Activated naive CD8-positive, alpha-beta T cell treated with anti-CD3 and anti-CD28 coated beads, Interleukin-2, amount 50 U/mL, for 24 hours (primary cell): ENCODE results near the gene CPA1.

ENCODE experiments used
- ATAC-seq: fragments of 150-1000 bp; cut with Tn5 transposase; one replicate; pipeline ENCODE4 v1.10.0; 2021
- DNase-seq: peaks from one replicate; pipeline ENCODE4 v3.0.0; 2021
- H3K27ac Mint-ChIP-seq: one replicate; pipeline ENCODE4 v1.8.0; 2021; ENCODE audit warnings: mild to moderate bottlenecking, mixed read lengths
- H3K27me3 Mint-ChIP-seq: one replicate; pipeline ENCODE4 v1.8.0; 2021; ENCODE audit warnings: mixed read lengths
- H3K36me3 Mint-ChIP-seq: one replicate; pipeline ENCODE4 v1.8.0; 2021; ENCODE audit warnings: low read depth, mixed read lengths
- H3K4me1 Mint-ChIP-seq: one replicate; pipeline ENCODE4 v1.8.0; 2021; ENCODE audit warnings: mixed read lengths
- H3K4me3 Mint-ChIP-seq: one replicate; pipeline ENCODE4 v1.8.0; 2021; ENCODE audit warnings: mild to moderate bottlenecking, moderate library complexity, mixed read lengths
- H3K9me3 Mint-ChIP-seq: one replicate; pipeline ENCODE4 v1.8.0; 2021; ENCODE audit warnings: mixed read lengths

Gene CPA1

DNA sequence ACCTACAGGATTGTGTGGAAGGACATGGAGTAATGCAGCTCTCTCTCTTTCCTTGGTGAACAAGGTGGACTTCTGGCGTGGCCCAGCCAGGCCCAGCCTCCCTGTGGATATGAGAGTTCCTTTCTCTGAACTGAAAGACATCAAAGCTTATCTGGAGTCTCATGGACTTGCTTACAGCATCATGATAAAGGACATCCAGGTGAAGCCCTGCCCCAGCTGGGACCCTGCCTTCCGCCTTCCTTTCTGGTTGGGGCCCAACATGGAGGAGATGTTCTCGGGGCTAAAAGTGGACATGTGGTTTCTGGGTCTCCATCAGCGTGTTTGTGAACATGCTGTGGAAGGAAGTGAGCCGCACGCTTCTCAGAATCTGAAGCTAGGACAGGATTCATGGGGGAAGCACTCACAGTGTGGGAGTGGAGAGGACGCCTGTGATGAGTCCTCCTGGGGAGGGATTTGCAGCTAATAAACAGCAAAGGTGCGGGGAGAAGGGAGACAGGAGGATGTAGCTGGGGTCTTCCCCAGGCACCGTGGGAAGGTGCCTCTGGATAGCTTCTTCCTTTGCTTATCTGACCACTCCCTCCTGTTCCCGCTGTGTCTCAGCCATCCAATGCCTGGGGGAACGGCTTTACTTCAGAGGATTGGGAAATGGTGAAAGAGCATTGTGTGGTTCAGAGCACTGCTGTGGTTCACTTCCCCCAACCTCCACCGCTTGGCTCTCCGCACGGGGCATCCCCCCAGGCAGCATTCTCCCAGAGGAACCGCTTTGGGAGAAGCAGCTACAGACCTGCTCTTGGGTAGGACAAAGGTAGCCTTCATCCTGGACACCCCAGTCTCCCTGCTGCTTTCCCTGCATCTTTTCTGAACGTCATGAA, 30.1 kb upstream of the CPA1 start:
- ATAC-seq = no peak

DNA sequence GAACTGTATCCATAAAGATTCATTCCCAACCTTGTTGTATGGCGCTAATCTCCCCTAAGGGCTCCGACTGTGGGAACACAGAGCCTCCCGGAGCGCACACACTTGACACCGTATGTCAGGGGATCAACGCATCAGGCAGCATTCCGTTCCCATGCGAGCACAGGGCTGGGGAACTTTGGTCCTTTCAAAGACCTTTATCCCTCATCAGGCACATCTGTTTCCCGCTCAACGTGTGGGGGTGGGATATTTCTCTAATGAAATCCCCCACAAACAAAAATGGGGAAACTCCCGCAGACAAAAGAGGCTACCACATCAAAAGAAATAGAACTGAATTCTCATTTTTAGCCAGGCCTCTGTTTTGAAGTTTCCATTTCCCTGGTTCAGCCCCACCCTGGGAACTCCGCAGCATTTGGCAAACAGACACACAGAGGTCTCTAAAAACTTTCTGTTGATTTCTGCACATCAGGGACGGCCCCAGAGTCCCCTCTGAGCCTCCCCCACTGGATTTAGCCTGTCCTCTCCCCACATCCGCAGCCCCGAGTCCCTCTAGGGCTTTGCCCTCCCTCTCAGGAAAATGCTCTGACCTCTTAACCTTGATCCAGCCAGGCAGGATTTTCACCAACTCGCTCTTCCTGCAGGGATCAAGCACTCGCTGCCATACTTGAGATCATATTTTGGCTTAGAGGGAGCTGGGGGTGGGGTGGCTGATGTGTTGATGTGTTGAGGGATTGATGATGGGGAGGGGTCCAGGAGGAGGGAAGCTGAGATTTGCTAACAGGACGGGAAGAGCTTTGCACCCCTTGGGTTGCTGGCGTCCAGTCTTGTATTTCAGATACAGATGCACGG, 29.1 kb upstream of the CPA1 start:
- Mint-ChIP-seq H3K27ac (no peak overlapping the region), H3K4me3 (no peak overlapping the region), H3K9me3 (no peaks in the 10 kb centered on the region), H3K4me1 (peaks cover 24% of the 10 kb centered on the region), H3K36me3 (no peaks in the 10 kb centered on the region), H3K27me3 (peaks cover 2% of the 10 kb centered on the region)
- DNase-seq = peak; percentile 16
- ATAC-seq = peak; percentile 44

More for the DNA sequence above, 30.1 kb upstream of the CPA1 start:
- Mint-ChIP-seq H3K4me3 (no peak overlapping the region), H3K4me1 (peaks cover 24% of the 10 kb centered on the region), H3K36me3 (no peaks in the 10 kb centered on the region), H3K9me3 (no peaks in the 10 kb centered on the region), H3K27me3 (peaks cover 2% of the 10 kb centered on the region), H3K27ac (peak overlapping the region; percentile 67)
- no peak for DNase-seq

DNA sequence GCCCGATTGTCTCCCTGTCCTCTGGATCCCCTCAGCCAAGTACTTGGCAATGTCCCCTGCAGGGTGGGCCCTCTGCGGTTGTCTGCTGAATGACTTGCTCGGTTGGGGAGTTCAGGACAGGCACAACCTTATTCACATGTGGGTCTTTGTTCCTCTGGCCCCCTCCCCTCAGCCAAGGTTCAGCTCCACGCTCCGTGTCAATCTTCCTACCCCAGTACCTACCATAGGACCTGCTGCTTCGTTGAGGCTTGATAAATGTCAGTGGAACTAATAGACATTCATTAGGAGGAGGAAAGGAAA, 28.6 kb upstream of the CPA1 start:
- Mint-ChIP-seq H3K27ac (no peak overlapping the region), H3K36me3 (no peaks in the 10 kb centered on the region), H3K9me3 (no peaks in the 10 kb centered on the region), H3K4me3 (no peak overlapping the region), H3K4me1 (peaks cover 24% of the 10 kb centered on the region), H3K27me3 (peaks cover 2% of the 10 kb centered on the region)
- ATAC-seq = no peak
- DNase-seq = no peak

DNA sequence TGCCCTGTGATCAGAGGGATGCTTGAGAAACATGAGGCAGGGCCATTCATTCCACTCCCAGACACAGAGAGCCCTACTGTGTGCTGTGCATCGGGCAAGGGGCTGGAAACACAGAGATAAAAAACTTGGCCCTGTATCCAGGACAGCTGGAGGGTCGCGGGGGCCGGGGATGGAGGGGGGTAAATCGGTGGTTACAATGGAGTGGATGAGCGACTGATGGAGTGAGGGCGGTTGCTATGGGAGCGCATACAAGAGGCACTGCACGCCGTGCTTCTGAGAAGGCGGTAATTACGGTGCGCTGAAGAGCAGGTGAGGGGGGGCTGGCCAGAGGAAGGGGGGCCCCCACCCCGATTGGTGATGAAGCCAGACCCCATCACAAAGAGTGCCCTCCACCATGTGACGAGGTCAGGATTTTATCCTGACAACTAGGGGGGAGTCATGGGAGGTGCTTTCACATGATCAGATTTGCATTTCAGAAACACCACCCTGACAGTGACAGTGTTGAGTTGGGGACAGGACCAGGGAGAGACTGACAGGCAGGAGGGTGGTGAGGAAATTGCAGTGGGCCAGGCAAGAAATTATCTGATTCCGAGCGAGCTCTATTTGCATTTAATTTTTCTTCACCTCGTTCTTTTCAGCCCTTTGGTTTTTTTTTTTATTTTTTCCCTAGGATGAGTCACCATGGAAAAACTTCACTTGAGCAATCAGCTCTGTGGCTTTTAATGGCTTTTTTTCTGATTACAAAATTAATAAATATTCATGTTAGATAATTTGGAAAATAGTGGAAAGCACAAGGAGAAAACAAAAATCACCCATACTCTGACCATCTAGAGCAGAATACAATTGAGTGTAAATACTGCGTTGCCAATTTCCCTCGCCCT, 27.9 kb upstream of the CPA1 start:
- ATAC-seq (no peak), DNase-seq (no peak)
- Mint-ChIP-seq H3K36me3 (no peaks in the 10 kb centered on the region), H3K27me3 (peaks cover 2% of the 10 kb centered on the region), H3K27ac (no peak overlapping the region), H3K9me3 (no peaks in the 10 kb centered on the region), H3K4me3 (no peak overlapping the region), H3K4me1 (peaks cover 24% of the 10 kb centered on the region)

DNA sequence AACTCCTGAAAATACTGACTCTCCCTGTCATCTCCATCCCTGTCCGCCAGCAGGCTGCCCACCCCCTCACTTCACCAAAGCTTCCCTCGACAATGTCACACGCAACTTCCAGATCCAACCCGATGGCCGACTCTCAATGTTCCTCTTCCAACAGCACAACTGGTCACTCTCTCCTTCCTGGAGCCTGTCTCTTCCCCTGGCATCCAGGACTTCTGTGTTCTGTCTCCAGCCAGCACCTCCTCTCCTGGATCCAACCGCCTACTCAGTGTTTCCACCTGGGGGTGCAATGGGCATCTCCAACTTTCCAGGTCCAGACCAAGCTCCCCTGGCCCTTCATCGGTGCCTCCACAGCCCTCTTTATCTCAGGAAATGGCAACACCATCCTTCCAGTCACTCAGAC, 27.1 kb upstream of the CPA1 start:
- H3K36me3 Mint-ChIP-seq = no peaks in the 10 kb centered on the region
- H3K27me3 Mint-ChIP-seq = peaks cover 2% of the 10 kb centered on the region
- ATAC-seq = no peak
- no peak overlapping the region for H3K4me3 Mint-ChIP-seq
- DNase-seq = no peak
- H3K27ac Mint-ChIP-seq = no peak overlapping the region
- H3K9me3 Mint-ChIP-seq = no peaks in the 10 kb centered on the region
- peaks cover 24% of the 10 kb centered on the region for H3K4me1 Mint-ChIP-seq

DNA sequence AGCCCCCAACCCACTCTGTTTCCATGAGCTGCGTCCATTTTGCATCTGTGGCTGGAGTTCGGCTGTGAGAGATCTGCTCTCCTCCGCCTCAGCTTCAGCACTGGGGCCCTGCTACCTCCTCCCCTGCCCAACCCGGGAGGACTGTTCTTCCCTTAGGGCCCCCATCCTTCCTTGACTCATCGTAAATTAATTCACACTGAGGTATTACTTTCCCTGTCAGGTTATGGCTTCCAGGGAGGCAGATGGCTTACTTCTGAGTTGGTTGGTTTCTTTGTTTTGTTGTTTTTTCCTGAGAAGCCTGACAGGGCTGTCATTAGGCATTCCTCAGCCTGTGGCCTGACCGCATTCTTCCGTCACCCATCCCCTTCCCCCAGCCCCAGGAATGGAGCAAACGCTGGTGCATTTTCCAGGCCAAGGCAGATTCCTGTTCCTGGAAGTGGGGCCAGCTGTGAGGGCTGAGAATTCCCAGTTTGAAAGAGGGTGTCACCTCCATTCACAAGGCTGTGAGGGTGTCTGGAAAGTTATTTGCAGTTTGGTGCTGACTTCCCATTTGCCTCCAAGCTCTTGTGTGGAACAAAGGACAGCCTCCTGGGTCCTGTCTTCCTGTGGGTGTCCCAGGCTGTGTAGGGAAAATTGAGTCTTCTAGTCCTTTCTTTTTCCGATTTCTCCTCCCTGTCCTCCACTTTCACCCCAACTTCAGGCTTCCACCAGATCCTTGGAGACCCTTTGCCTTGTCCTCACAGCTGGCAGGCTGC, 24.0 kb upstream of the CPA1 start:
- peaks cover 13% of the 10 kb centered on the region for H3K4me1 Mint-ChIP-seq
- ATAC-seq (no peak), DNase-seq (no peak)
- H3K27ac Mint-ChIP-seq = no peak overlapping the region
- H3K4me3 Mint-ChIP-seq = no peak overlapping the region
- H3K9me3 Mint-ChIP-seq = peaks cover 19% of the 10 kb centered on the region
- H3K27me3 Mint-ChIP-seq = peaks cover 2% of the 10 kb centered on the region
- H3K36me3 Mint-ChIP-seq = no peaks in the 10 kb centered on the region

DNA sequence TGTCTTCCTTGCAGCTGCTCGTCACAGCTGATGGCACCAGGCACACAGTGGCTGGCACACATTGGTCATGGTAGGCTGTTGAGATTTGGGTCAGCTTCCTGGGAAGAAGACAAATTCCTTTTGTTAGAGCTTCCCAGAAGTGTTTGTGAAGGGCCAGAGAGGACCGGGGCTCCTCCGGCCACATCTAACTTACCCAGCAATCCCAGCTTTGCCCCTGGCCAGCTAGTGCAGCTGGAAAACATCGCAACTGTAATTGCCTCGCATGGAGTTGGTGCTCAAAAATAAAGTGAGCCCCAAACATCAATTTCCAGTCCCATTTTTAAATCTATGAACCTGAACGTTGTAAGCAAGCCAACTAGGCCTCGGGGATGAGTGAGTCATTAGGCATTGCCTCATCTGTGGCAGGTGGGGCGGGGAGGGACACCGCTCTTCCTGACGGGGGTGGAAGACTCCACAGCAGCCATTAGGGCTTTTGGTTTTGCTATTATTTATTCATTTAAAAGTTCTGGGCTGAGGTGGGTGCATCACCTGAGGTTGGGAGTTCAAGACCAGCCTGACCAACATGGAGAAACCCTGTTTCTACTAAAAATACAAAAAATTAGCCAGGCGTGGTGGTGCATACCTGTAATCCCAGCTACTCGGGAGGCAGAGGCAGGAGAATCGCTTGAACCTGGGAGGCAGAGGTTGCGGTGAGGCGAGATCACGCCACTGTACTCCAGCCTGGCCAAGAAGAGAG, 23.2 kb upstream of the CPA1 start:
- ATAC-seq (no peak), DNase-seq (no peak)
- no peaks in the 10 kb centered on the region for H3K36me3 Mint-ChIP-seq
- H3K27me3 Mint-ChIP-seq = peaks cover 2% of the 10 kb centered on the region
- peaks cover 19% of the 10 kb centered on the region for H3K9me3 Mint-ChIP-seq
- H3K4me1 Mint-ChIP-seq = peaks cover 5% of the 10 kb centered on the region
- H3K4me3 Mint-ChIP-seq = no peak overlapping the region
- no peak overlapping the region for H3K27ac Mint-ChIP-seq

DNA sequence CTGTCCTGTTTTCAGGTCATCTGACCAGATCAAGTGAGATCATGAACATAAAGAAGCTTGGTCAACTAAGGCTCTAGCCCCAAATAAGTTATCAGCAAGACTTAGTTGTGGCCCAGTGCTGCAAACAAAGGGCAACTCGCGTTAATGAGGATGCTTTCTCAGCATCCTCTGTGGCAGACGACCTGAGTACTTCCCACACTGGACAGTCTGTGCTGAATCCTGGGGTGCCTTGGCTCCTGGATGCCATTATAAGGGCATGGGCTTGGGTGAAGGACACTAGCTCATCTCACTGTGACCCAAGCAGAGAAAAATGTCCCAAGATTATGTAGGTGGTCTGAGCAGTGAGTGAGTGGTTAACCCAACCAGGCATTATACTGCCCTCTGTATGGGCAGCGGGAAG, 21.8 kb upstream of the CPA1 start:
- Mint-ChIP-seq H3K27me3 (peaks cover 2% of the 10 kb centered on the region), H3K4me3 (no peak overlapping the region), H3K9me3 (peaks cover 19% of the 10 kb centered on the region), H3K36me3 (no peaks in the 10 kb centered on the region), H3K27ac (no peak overlapping the region), H3K4me1 (peaks cover 2% of the 10 kb centered on the region)
- no peak for DNase-seq
- ATAC-seq = no peak

DNA sequence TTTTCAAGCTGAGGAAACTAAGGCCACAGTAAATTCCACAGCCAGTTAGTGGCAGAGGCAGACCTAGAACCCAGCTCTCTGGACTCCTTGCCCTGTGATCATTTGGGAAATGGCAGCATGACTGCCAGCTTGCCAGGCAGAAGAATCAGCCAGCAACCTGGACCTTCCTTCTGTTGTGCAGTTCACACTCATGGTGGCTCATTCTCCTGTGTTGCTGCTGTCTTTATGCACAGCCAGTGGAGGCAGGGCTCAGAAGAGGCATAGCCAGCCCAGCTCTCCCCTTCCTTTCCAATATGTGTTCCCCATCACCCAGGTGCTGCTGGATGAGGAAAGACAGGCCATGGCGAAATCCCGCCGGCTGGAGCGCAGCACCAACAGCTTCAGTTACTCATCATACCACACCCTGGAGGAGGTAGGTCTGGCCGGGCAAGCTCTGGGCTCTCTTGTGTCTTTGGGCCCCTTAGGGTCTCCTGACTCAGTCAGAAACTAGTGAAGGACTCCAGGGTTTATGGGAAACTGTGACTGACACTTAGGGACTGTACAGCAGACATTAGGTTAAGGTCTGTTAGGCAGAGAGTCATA, 20.9 kb upstream of the CPA1 start:
- H3K36me3 Mint-ChIP-seq = no peaks in the 10 kb centered on the region

DNA sequence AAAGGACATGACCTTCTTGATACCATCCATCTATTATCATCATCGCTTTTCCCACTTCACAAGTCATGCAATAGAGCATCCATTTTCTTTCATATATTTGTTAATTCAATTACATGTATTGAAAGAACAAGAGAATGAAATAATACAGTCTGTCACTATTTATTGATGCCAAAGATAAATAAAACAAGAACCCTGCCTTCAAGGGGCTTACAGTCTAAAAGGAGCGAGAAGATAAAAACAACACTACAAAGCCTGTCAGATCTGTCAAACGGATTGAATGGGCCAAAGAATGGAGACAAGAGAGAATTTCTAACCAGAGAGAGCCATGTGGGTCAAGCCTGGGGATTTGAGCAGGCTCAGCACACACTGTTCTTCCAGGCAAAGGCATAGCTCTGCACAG, 19.8 kb upstream of the CPA1 start:
- DNase-seq (no peak), ATAC-seq (no peak)
- H3K27ac Mint-ChIP-seq = no peak overlapping the region
- H3K9me3 Mint-ChIP-seq = peaks cover 19% of the 10 kb centered on the region
- no peaks in the 10 kb centered on the region for H3K36me3 Mint-ChIP-seq
- H3K27me3 Mint-ChIP-seq = no peaks in the 10 kb centered on the region
- peaks cover 5% of the 10 kb centered on the region for H3K4me1 Mint-ChIP-seq
- H3K4me3 Mint-ChIP-seq = no peak overlapping the region

More for the DNA sequence above, 20.9 kb upstream of the CPA1 start:
- no peak for DNase-seq
- peaks cover 5% of the 10 kb centered on the region for H3K4me1 Mint-ChIP-seq
- H3K4me3 Mint-ChIP-seq = no peak overlapping the region
- no peak overlapping the region for H3K27ac Mint-ChIP-seq
- no peak for ATAC-seq
- H3K9me3 Mint-ChIP-seq = peaks cover 19% of the 10 kb centered on the region
- no peaks in the 10 kb centered on the region for H3K27me3 Mint-ChIP-seq

DNA sequence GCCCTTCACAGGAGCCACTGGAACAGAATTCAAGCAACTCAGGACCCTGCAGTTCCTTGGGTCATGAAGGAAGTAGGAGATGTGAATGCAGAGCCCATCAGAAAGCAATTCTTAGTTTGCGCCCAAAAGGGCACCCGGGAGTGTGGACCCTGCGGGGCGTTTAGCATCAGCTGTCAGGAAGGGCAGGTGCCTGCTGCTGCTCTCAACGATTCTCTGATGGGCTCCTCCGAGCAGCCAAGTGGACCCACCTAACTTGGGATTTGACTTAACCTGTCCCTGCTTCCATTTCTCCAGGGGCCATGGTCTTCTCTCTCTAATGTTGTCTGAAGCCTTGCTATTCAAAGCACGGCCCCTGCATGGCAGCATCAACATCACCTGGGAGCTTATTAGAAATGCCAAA, 18.6 kb upstream of the CPA1 start:
- no peaks in the 10 kb centered on the region for H3K27me3 Mint-ChIP-seq
- H3K27ac Mint-ChIP-seq = no peak overlapping the region
- peaks cover 19% of the 10 kb centered on the region for H3K9me3 Mint-ChIP-seq
- H3K4me1 Mint-ChIP-seq = peaks cover 5% of the 10 kb centered on the region
- ATAC-seq (no peak), DNase-seq (no peak)
- H3K36me3 Mint-ChIP-seq = no peaks in the 10 kb centered on the region
- H3K4me3 Mint-ChIP-seq = no peak overlapping the region

DNA sequence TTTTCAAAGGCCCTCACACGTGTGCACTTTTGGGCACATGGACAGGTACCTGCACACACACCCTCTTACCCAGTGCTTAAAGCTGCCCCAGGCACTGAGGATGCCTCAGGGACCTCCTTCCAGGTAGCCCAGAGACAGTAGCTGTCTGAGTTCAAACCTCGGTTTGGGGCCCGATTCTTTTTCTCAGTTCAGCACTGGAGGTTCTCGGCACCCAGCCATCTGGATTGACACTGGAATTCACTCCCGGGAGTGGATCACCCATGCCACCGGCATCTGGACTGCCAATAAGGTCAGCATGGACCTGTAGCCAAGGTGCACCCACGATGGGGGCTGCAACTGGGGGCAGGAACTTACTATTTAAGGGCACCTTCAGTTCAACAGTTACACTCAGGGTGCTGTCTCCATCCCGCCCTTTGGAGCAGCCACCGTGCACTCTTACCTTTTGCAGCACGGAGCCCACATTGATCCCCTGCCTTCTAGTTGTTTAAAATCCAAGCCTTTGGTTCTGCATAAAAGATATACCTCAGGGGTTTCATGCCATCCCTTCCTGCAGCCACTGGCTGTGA, 18.0 kb upstream of the CPA1 start:
- Mint-ChIP-seq H3K9me3 (peaks cover 19% of the 10 kb centered on the region), H3K4me3 (no peak overlapping the region), H3K4me1 (peaks cover 10% of the 10 kb centered on the region), H3K27me3 (no peaks in the 10 kb centered on the region), H3K36me3 (no peaks in the 10 kb centered on the region), H3K27ac (no peak overlapping the region)
- no peak for DNase-seq
- no peak for ATAC-seq
